Pancreas (tissue), 10 donors: ENCODE results near the gene ARHGEF1. TPM values are rescaled to one million over a fixed set of nuclear protein-coding genes. Genes with fewer than 3 reads are reported as not detected.

ENCODE experiments used
- ATAC-seq, 4 donors: fragments of 200-7000 bp; cut with Tn5 transposase; one replicate each; pipeline versions ENCODE4 v1.8.0 to v1.9.1; 2020; ENCODE audit warnings: mild to moderate bottlenecking in 4 of 4, moderate library complexity in 4 of 4
- DNase-seq, 6 donors: peaks; one replicate each; pipeline ENCODE4 v3.0.0-alpha.2; 2020
- FAIRE-seq: peaks from 2 replicates; lab custom pipeline; 2012; peaks lifted over from hg19 to GRCh38; lab: Jason Lieb, UNC
- H3K27ac ChIP-seq, 4 donors: fragments of 200-600 bp; sonication (generic); 1 replicate in 3 of 4; 2 replicates in 1 of 4; pipeline versions ENCODE4 v1.5.0 to v1.8.0; 2020
- H3K27me3 ChIP-seq, 4 donors: fragments of 200-600 bp; one replicate each; pipeline ENCODE4 v1.8.0; 2021
- H3K36me3 ChIP-seq, 3 donors: fragments of 200-600 bp; sonication (generic) in 1 of 3; one replicate each; pipeline versions ENCODE4 v1.5.0 to v1.8.0; 2020 to 2021
- H3K4me1 ChIP-seq, 3 donors: fragments of 200-600 bp; one replicate each; pipeline ENCODE4 v1.8.0; 2021
- H3K4me3 ChIP-seq, 4 donors: fragments of 200-600 bp; sonication (generic) in 2 of 4; one replicate each; pipeline versions ENCODE4 v1.5.0 to v1.8.0; 2020 to 2021
- H3K9me3 ChIP-seq, 4 donors: fragments of 200-600 bp; one replicate each; pipeline ENCODE4 v1.8.0; 2021
- CTCF ChIP-seq, 4 donors: fragments of 200-600 bp; sonication (generic) in 3 of 4; IDR thresholded peaks; one replicate each; pipeline versions ENCODE4 v1.5.0 to v1.8.0; 2021; ENCODE audit warnings: antibody characterized with exemption in 4 of 4
- WGBS, 2 donors: extraction: QIAGEN DNeasy Blood & Tissue Kit; methylation state at CpG; one replicate each; pipeline ENCODE4 v1.1.7; 2013; 5-methylcytosine and 5-hydroxymethylcytosine counted together
- intact Hi-C, 3 donors: fragments of 100-400 bp; cut with DNase I; formaldehyde crosslinking; loops; one replicate each; pipeline versions ENCODE4 v1.11.1 to v1.14.2; 2022
- polyA plus RNA-seq, 2 donors: library from polyadenylated mRNA; stranded (reverse); fragments of 200-250 nt; gene quantifications; one replicate each; pipeline ENCODE4 v1.2.3, GENCODE V29; 2013
- total RNA-seq, 6 donors: library from RNA; stranded (reverse); fragmentation: NEBNext Ultra II Directional in 4 of 6; extraction: Animal tissue kit (Norgen Biotek cat#: 25700) in 4 of 6; gene quantifications; one replicate each; pipeline versions ENCODE4 v1.2.1 to v1.2.4, GENCODE V29; 2021 to 2023
- donor health status: healthy with polysubstance abuse.
- donor health status: DM: no; HTN: no; CAD: no; lungs with moderate emphysema.
- donor health status: DM: no; HTN: no; CAD: no.
- donor health status: control.
- donor health status: control.
- donor health status: Bipolar disorder and iron deficiency.
- donor health status: DM: yes; HTN: yes; CAD: no.
- donor health status: DM: no; HTN: no; CAD: no.
- donor health status: DM: no; HTN: no; CAD: no.
- donor health status: DM: yes; HTN: yes; CAD: no.

The ARHGEF1 gene
- total and polyA plus RNA-seq, 8 donors = 26.3 to 179 (median 39.3) TPM

GRCh38 chr19:41929536-41930071, 46.6 kb downstream of the ARHGEF1 start:
- no peaks in the 10 kb centered on the region for H3K36me3 ChIP-seq
- H3K9me3 ChIP-seq = no peaks in the 10 kb centered on the region
- ATAC-seq (no peak), FAIRE-seq (no peak), DNase-seq (no peak)
- intact Hi-C loops = no loop called here
- no peak overlapping the region for H3K27ac ChIP-seq
- H3K4me1 ChIP-seq = no peaks in the 10 kb centered on the region
- WGBS, 2 donors = 51 to 53% methylated on average over 14 of the region's 14 CpGs
- H3K27me3 ChIP-seq = no peaks in the 10 kb centered on the region
- no peak overlapping the region for H3K4me3 ChIP-seq
- TF ChIP-seq CTCF (IDR thresholded peaks at IDR 0.05) = no peak

- FAIRE-seq (no peak), ATAC-seq (no peak), DNase-seq (no peak)
- Histone ChIP-seq H3K27ac (no peak overlapping the region), H3K27me3 (no peaks in the 10 kb centered on the region), H3K4me3 (no peak overlapping the region), H3K36me3 (no peaks in the 10 kb centered on the region), H3K4me1 (no peaks in the 10 kb centered on the region), H3K9me3 (no peaks in the 10 kb centered on the region)
- intact Hi-C loops = no loop called here
- no peak for TF ChIP-seq CTCF (IDR thresholded peaks at IDR 0.05)
- 51 to 57% methylated on average over 7 of the region's 7 CpGs for WGBS, 2 donors
These were observed 47.3 kb downstream of the ARHGEF1 start for GRCh38 chr19:41930322-41930722.

- Histone ChIP-seq H3K4me1 (no peaks in the 10 kb centered on the region), H3K36me3 (no peaks in the 10 kb centered on the region), H3K9me3 (no peaks in the 10 kb centered on the region), H3K27ac (no peak overlapping the region), H3K4me3 (no peak overlapping the region), H3K27me3 (no peaks in the 10 kb centered on the region)
- WGBS, 2 donors = 20 to 36% methylated on average over 17 of the region's 17 CpGs
- TF ChIP-seq CTCF (IDR thresholded peaks at IDR 0.05) = no peak
- FAIRE-seq (no peak), ATAC-seq (no peak), DNase-seq (no peak)
- intact Hi-C loops = no loop called here
These were observed 48.1 kb downstream of the ARHGEF1 start for GRCh38 chr19:41930926-41931592.

- no peaks in the 10 kb centered on the region for H3K27me3 ChIP-seq
- intact Hi-C loops = no loop called here
- H3K9me3 ChIP-seq = no peaks in the 10 kb centered on the region
- no peaks in the 10 kb centered on the region for H3K4me1 ChIP-seq
- FAIRE-seq (no peak), DNase-seq (no peak), ATAC-seq (no peak)
- H3K27ac ChIP-seq = no peak overlapping the region
- no peak overlapping the region for H3K4me3 ChIP-seq
- TF ChIP-seq CTCF (IDR thresholded peaks at IDR 0.05) = no peak
- WGBS, 2 donors = 47 to 58% methylated on average over 11 of the region's 11 CpGs
- no peaks in the 10 kb centered on the region for H3K36me3 ChIP-seq
These were observed 49.3 kb downstream of the ARHGEF1 start for GRCh38 chr19:41932259-41932719.

- no peak overlapping the region for H3K4me3 ChIP-seq
- peak in 3 of 4 donors; percentile 28 to 38 (median 29) for ATAC-seq
- H3K27ac ChIP-seq = no peak overlapping the region
- FAIRE-seq = no peak
- TF ChIP-seq CTCF (IDR thresholded peaks at IDR 0.05) = no peak
- WGBS, 2 donors = 17 to 18% methylated on average over 29 of the region's 29 CpGs
- H3K27me3 ChIP-seq = no peaks in the 10 kb centered on the region
- intact Hi-C loops = no loop called here
- H3K4me1 ChIP-seq = no peaks in the 10 kb centered on the region
- H3K9me3 ChIP-seq = no peaks in the 10 kb centered on the region
- DNase-seq = peak in 1 of 6 donors; percentile 71
- H3K36me3 ChIP-seq = no peaks in the 10 kb centered on the region
These were observed 49.8 kb downstream of the ARHGEF1 start for GRCh38 chr19:41932720-41933332.
